Loucy (cell line): ENCODE results near the gene ZNF614.

Experiments
- H2AFZ ChIP-seq: fragments of 200-600 bp; sonication (generic); 2 replicates; pipeline ENCODE4 v1.6.0; 2016; ENCODE audit warnings: antibody characterized with exemption, mild to moderate bottlenecking, low read length, moderate library complexity
- H3F3A ChIP-seq: fragments of 200-600 bp; 2 replicates; pipeline ENCODE4 v1.6.0; 2016; ENCODE audit warnings: antibody characterized with exemption, low read depth, mild to moderate bottlenecking
- H3K27me3 ChIP-seq: fragments of 200-600 bp; sonication (generic); 2 replicates; pipeline ENCODE4 v1.6.1; 2014; ENCODE audit warnings: low read length, mild to moderate bottlenecking; ENCODE audit not compliant: insufficient read depth, poor library complexity, severe bottlenecking
- H3K36me3 ChIP-seq: fragments of 200-600 bp; sonication (generic); 2 replicates; pipeline ENCODE4 v1.6.1; 2016; ENCODE audit warnings: low read length; ENCODE audit not compliant: insufficient read depth
- H3K4me1 ChIP-seq: fragments of 200-600 bp; sonication (generic); 2 replicates; pipeline ENCODE4 v1.5.1; 2014; ENCODE audit warnings: low read length, mild to moderate bottlenecking; ENCODE audit not compliant: insufficient read depth, poor library complexity, severe bottlenecking
- H3K4me2 ChIP-seq: fragments of 200-600 bp; sonication (generic); 2 replicates; pipeline ENCODE4 v1.6.0; 2014; ENCODE audit warnings: antibody characterized with exemption, low read length, low read depth, mild to moderate bottlenecking; ENCODE audit not compliant: poor library complexity, severe bottlenecking
- H3K4me3 ChIP-seq: fragments of 200-600 bp; sonication (generic); 2 replicates; pipeline ENCODE4 v1.5.1; 2014; ENCODE audit warnings: low read length, mild to moderate bottlenecking, mixed read lengths; ENCODE audit not compliant: poor library complexity, severe bottlenecking
- H3K79me2 ChIP-seq: fragments of 200-600 bp; sonication (generic); 2 replicates; pipeline ENCODE4 v1.6.1; 2014; ENCODE audit warnings: low read length; ENCODE audit not compliant: insufficient read depth
- H3K9ac ChIP-seq: fragments of 200-600 bp; sonication (generic); 2 replicates; pipeline ENCODE4 v1.6.0; 2014; ENCODE audit warnings: mild to moderate bottlenecking, low read depth, low read length, moderate library complexity; ENCODE audit not compliant: poor library complexity, severe bottlenecking
- H3K9me2 ChIP-seq: fragments of 200-600 bp; sonication (generic); replicated peaks from 2 replicates; pipeline ENCODE4 v1.6.1; 2016; ENCODE audit warnings: low read depth, low read length, mixed read lengths
- H3K9me3 ChIP-seq: fragments of 200-600 bp; sonication (generic); 2 replicates; pipeline ENCODE4 v1.6.1; 2014; ENCODE audit warnings: mild to moderate bottlenecking, antibody characterized with exemption, low read length, low read depth; ENCODE audit not compliant: insufficient read depth
- H4K20me1 ChIP-seq: fragments of 200-600 bp; sonication (generic); 2 replicates; pipeline ENCODE4 v1.6.0; 2014; ENCODE audit warnings: antibody characterized with exemption, low read length, mild to moderate bottlenecking; ENCODE audit not compliant: insufficient read depth, poor library complexity, severe bottlenecking
- EZH2phosphoT487 ChIP-seq: fragments of 200-600 bp; IDR thresholded peaks from 2 replicates; pipeline ENCODE4 v1.6.1; 2018; ENCODE audit warnings: antibody characterized with exemption, mild to moderate bottlenecking, moderate library complexity, borderline replicate concordance
- TF ChIP-seq, protein P1 (sequence below): fragments of 200-600 bp; sonication (generic); conservative IDR thresholded peaks from 2 replicates; pipeline ENCODE4 v1.5.1; 2014; ENCODE audit warnings: mild to moderate bottlenecking, antibody characterized with exemption, low read length

Gene ZNF614

DNA sequence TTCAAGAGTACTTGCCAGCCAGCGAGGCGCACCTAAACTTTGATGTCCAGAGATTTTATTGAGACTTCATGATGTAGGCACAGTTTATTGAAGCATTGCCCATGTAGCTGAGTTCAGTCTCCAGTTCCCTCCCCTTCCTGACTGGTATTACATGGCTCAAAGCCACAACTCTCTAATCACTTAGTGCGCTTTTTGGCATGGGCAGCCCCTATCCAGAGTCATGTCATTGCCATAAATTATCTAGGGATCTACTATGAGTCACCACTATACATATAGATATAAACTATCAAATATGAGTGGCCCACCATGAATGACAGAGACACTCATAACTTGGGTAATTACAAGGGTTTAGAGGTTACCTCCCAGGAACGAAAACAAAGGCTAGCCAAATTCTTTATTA, 7.7 kb downstream of the ZNF614 start:
- H3K9me3 ChIP-seq: peaks cover 11% of the 10 kb centered on the region; the same call in 1 of the 2 replicates
- H3K9me2 ChIP-seq: no peaks in the 10 kb centered on the region
- H3K4me2 ChIP-seq: peak overlapping the region; percentile 21
- no peaks in the 10 kb centered on the region for H3K27me3 ChIP-seq
- H3K79me2 ChIP-seq: peaks cover 37% of the 10 kb centered on the region; the same call in 1 of the 2 replicates
- no peak overlapping the region for H2AFZ ChIP-seq
- H3K9ac ChIP-seq: no peak overlapping the region
- no peaks in the 10 kb centered on the region for H3F3A ChIP-seq
- peaks cover 70% of the 10 kb centered on the region for H3K36me3 ChIP-seq
- no peaks in the 10 kb centered on the region for H4K20me1 ChIP-seq
- TF ChIP-seq, protein P1, sequence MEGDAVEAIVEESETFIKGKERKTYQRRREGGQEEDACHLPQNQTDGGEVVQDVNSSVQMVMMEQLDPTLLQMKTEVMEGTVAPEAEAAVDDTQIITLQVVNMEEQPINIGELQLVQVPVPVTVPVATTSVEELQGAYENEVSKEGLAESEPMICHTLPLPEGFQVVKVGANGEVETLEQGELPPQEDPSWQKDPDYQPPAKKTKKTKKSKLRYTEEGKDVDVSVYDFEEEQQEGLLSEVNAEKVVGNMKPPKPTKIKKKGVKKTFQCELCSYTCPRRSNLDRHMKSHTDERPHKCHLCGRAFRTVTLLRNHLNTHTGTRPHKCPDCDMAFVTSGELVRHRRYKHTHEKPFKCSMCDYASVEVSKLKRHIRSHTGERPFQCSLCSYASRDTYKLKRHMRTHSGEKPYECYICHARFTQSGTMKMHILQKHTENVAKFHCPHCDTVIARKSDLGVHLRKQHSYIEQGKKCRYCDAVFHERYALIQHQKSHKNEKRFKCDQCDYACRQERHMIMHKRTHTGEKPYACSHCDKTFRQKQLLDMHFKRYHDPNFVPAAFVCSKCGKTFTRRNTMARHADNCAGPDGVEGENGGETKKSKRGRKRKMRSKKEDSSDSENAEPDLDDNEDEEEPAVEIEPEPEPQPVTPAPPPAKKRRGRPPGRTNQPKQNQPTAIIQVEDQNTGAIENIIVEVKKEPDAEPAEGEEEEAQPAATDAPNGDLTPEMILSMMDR: no peak
- no peak for TF ChIP-seq EZH2phosphoT487
- peak overlapping the region; percentile 15 for H3K4me3 ChIP-seq
- peaks cover 8% of the 10 kb centered on the region for H3K4me1 ChIP-seq

DNA sequence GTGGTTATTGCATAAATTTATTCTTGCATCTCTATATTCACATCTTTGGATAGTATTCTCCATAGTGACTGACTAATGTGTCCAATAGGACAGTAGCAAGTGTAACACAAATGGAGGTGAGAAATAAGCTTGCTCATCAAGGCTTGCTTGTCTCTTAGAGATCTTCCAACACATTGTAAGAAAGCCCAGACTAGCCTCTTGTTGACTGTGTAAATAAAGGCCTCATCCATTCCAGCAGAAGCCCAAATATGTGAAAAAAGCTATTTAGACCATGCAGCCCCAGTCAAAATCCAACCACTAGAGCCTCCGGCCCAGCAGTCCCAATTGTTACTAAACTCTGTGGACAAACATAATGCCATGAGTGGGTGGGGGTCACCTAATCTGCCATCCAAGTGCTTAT, 17.5 kb downstream of the ZNF614 start:
- H4K20me1 ChIP-seq: no peaks in the 10 kb centered on the region
- H3K4me1 ChIP-seq: peaks cover 21% of the 10 kb centered on the region
- H3K9me2 ChIP-seq: no peaks in the 10 kb centered on the region
- TF ChIP-seq, protein P1: no peak
- no peak for TF ChIP-seq EZH2phosphoT487
- H3K9me3 ChIP-seq: no peaks in the 10 kb centered on the region
- no peak overlapping the region for H3K9ac ChIP-seq
- H3K79me2 ChIP-seq: peaks cover 17% of the 10 kb centered on the region
- H3K27me3 ChIP-seq: no peaks in the 10 kb centered on the region
- no peak overlapping the region for H3K4me3 ChIP-seq
- no peak overlapping the region for H2AFZ ChIP-seq
- 0 out of 2 replicates have a peak, but pooled peaks cover 5% of the 10 kb centered on the region for H3F3A ChIP-seq
- H3K4me2 ChIP-seq: no peak overlapping the region
- H3K36me3 ChIP-seq: peaks cover 5% of the 10 kb centered on the region; the same call in 1 of the 2 replicates

GRCh38 chr19:52007806-52008557, 20.2 kb downstream of the ZNF614 start, which contains the start of gene ZNF615:
Gene ZNF615, minus strand, starts transcription at chr19:52008211. Its CDS starts 4,500 bp downstream, at chr19:52003711.
- peaks cover 21% of the 10 kb centered on the region for H3K79me2 ChIP-seq
- H3K27me3 ChIP-seq: no peaks in the 10 kb centered on the region
- H3K4me3 ChIP-seq: peak within 1 kb of the TSS; percentile 88
- H3K4me2 ChIP-seq: peak within 1 kb of the TSS; percentile 90
- peak within 1 kb of the TSS; percentile 90 for H3K9ac ChIP-seq
- no peaks in the 10 kb centered on the region for H3F3A ChIP-seq
- H3K9me2 ChIP-seq: no peaks in the 10 kb centered on the region
- peak within 1 kb of the TSS; percentile 95 for H2AFZ ChIP-seq
- H3K4me1 ChIP-seq: peaks cover 26% of the 10 kb centered on the region
- TF ChIP-seq, protein P1: no peak
- TF ChIP-seq EZH2phosphoT487: no peak
- no peaks in the 10 kb centered on the region for H4K20me1 ChIP-seq
- H3K9me3 ChIP-seq: no peaks in the 10 kb centered on the region
- 0 out of 2 replicates have a peak, but pooled peaks cover 4% of the 10 kb centered on the region for H3K36me3 ChIP-seq
